ENCODE results near the gene ESM1.

Gene ESM1

GRCh38 chr5:55021821-55022220 is 36.4 kb upstream of the ESM1 start:
- no peak for TF ChIP-seq CTCF (IDR thresholded peaks at IDR 0.05)

GRCh38 chr5:55021410-55021809 is 36.0 kb upstream of the ESM1 start:
- no peak for TF ChIP-seq CTCF (IDR thresholded peaks at IDR 0.05)

- no peak for TF ChIP-seq CTCF (IDR thresholded peaks at IDR 0.05)
These were observed 19.3 kb upstream of the ESM1 start for GRCh38 chr5:55004729-55005128.

GRCh38 chr5:55003432-55004065 is 18.2 kb upstream of the ESM1 start:
- no peak for TF ChIP-seq CTCF (IDR thresholded peaks at IDR 0.05)

- TF ChIP-seq CTCF (IDR thresholded peaks at IDR 0.05): no peak
These were observed 11.7 kb upstream of the ESM1 start for GRCh38 chr5:54997081-54997480.

GRCh38 chr5:54996466-54996865 is 11.1 kb upstream of the ESM1 start:
- TF ChIP-seq CTCF (IDR thresholded peaks at IDR 0.05): no peak

GRCh38 chr5:54995168-54995567 is 9.8 kb upstream of the ESM1 start:
- no peak for TF ChIP-seq CTCF (IDR thresholded peaks at IDR 0.05)

GRCh38 chr5:54994628-54995027 is 9.2 kb upstream of the ESM1 start:
- no peak for TF ChIP-seq CTCF (IDR thresholded peaks at IDR 0.05)
